Stimulated activated CD4-positive, alpha-beta T cell treated with anti-CD3 and anti-CD28 coated beads, TNF-alpha, amount 100 ng/mL, for 48 hours (primary cell): Measurements from ENCODE around the gene MAPK10.
"Not testable (repeated sequence)": the region's sequence is repeated elsewhere in the genome, so short reads cannot be mapped to it uniquely, and the experiment has no call there.

Experiments used
- DNase-seq, 3 donors: peaks; one replicate each; pipeline ENCODE4 v3.0.0-alpha.2; 2020; ENCODE audit warnings: low read depth in 3 of 3

The MAPK10 gene

DNA sequence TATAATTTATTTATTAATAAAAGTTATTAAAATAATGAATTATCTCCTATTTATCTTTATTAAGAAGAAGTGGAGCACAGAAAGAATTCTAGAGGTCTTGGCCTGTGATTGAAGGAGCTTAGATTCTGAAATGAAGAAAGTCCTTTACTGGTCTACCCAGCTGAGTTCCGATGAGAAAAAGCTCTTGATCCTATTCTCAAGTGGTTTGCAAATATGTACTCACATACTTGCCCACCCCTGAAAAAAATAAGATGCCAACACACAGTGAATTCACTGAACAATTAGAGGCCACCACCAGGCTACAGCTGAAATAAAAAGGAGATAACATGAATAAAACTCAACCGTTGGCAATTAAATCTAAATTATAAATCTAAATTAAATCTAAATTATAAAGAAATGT is 253.4 kb downstream of the MAPK10 start:
- no peak for DNase-seq

GRCh38 chr4:86101841-86102240 is 258.0 kb downstream of the MAPK10 start:
- no peak for DNase-seq

DNA sequence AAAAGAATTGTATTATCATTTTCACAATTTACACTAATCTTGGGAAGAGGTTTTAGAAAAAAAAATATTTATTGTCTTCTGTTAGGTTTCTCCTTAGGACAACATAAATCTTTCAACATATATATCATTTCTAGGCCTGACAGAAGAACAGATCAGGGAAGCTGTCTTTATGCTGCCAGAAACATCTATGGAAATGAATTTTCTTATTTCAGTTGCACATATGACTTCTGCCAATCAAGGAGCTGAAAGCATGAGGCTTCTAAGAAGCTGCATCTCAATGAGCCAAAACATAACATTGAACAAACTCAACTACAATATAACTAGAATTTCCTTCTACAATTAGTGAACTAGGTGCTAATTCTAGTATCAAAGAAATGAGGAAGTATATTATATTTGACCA is 258.4 kb downstream of the MAPK10 start:
- no peak for DNase-seq

DNA sequence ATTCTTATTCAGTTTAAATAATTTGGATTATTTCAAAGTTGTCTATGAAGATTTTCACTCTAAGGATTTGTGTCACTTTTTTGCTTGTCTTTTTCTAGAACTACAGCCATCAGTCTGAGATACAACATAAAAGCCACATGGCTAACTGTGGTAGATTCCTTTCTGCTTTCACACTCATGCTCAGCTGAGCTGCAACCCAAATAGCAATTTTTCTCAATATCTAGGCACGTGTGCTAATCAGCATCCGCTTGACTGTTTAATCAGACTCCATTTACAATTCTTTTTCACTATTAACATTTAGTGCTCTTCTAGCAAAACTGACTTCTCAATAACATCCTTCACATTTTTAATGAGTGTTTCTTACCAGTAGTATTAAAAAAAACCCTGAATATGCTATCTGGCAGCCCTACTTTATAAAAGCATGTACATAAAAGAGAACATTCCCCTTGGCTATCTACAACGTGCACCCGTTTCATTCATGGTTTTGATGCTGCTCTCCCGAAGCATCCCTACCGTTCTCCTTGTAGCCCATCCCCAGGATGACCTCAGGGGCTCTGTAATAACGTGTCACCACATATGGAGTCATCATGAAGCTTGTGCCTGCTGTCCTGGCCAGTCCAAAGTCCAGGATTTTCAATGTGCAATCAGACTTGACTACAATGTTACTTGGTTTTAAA is 259.2 kb downstream of the MAPK10 start:
- no peak for DNase-seq

DNA sequence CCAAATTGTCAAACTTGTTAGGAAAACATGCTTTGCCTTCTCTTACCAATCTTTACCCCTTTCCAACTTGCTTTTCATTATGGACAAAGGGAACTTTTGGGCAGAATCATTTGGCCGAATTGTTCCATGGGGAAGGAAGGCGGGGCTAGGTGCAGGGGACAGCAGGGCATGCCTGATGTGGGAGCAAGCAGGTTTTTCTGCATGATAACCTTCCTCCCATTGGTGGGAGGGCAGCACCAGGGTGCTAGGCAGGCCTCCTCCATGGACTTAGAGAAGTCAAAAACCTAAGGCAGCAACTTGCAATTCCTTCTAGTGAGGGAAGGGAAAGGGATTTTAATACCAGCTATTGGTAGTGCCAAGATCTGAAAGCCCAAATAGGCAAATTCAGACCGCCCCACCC is 260.5 kb downstream of the MAPK10 start:
- no peak for DNase-seq

DNA sequence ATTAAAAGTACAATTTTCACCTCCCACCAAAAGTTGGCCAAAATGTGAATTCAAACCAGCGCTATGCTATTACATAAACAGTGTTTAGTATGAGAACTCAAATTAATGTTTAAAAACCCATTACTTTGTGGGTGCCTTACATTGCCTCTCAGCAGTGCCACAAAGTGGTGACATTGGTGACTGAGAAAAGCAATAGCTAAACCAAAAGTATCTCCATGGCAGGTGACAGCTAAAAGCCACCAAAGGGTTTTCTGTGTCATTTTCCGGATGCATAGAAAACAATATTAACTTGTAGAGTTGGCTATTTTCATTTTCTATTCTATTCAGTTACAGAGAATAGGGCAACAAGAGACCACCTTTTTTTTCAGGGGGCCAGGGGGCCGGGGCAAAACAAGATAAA is 261.2 kb downstream of the MAPK10 start:
- no peak for DNase-seq

DNA sequence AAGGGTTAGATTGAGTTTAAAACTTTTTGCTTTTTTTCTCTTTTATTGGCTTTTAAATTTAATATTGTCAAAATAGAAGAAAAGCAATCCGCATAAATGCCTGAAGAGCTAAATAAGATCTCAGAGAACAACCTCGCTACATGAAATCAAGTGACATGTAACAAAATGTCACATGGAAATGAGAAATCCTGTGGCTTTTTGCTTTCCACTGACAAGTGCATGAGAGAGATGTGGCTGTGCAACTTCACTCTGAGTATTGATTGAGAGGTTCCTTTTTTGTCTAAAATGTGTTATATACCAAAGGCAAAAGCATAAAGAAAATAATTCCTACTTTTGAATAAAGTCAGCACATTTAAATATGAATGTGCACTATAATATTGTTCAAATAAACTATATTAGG is 263.5 kb downstream of the MAPK10 start:
- DNase-seq = no peak

- no peak for DNase-seq
Observed at GRCh38 chr4:86092684-86093083, 267.2 kb downstream of the MAPK10 start.

GRCh38 chr4:86091201-86091600 is 268.7 kb downstream of the MAPK10 start:
- DNase-seq = no peak

- DNase-seq = no peak
Observed at GRCh38 chr4:86089781-86090323, 270.0 kb downstream of the MAPK10 start.

GRCh38 chr4:86089053-86089452 is 270.8 kb downstream of the MAPK10 start:
- no peak for DNase-seq

DNA sequence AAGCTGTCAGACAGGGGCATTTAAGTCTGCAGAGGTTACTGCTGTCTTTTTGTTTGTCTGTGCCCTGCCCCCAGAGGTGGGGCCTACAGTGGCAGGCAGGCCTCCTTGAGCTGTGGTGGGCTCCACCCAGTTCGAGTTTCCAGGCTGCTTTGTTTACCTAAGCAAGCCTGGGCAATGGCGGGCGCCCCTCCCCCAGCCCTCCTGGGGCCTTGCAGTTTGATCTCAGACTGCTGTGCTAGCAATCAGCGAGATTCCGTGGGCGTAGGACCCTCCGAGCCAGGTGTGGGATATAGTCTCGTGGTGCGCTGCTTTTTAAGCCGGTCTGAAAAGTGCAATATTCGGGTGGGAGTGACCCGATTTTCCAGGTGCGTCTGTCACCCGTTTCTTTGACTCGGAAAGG is 284.1 kb downstream of the MAPK10 start:
- not testable (repeated sequence) for DNase-seq

DNA sequence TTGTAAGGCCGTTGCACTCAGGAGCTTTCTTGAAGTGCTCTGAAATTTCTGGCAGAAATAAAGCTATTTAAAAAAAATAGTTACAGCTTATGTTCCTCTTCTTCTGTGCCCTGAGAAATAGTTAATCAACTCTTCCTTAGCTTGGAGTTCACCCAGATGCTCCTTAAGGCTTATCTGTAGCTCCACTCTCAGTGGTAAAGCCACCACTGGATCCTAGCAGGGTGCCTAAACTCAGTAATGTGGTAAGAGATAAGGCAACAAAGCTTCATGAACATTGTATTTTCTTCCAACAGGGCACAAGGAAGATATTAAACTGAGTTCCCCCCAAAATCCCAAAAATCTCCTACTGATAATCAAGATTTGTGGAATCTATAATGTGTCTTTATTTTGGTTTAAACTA is 299.5 kb downstream of the MAPK10 start:
- no peak for DNase-seq

GRCh38 chr4:86058621-86059020 is 301.2 kb downstream of the MAPK10 start:
- no peak for DNase-seq

- DNase-seq = no peak
Observed at GRCh38 chr4:86055898-86056297, 304.0 kb downstream of the MAPK10 start.

DNA sequence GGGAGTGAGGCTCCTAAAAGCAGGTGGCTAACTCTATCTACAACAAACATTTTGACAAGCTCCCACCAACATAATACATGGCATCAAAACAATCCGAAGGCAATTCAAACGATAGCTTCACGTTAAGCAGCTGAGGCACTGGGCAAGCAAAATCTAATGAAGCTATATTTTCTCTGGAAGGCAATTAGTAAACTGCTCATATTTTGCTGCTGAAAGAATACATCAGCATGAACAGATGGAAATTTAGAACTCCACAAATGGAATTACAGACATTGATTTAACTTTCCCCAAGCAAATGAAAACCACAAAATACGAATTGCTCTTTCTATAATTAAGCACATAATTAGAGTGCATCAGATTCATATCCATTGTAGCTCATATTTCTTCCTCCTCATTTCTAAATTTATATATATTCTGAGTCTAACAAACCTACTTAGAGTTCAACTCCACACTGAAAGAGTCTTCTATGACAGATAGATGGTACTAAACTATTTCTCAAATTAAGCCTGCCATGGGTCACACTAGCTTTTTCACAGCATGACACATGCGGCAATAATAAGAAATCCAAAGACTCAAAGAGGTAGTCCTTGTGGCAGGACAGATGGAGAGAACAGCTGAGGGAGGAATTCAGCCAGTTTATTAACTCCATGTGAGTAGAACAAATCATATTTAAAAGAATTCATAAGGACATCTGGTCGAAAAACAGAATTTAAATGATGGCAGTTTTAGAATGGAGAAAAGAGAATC is 305.4 kb downstream of the MAPK10 start:
- no peak for DNase-seq

DNA sequence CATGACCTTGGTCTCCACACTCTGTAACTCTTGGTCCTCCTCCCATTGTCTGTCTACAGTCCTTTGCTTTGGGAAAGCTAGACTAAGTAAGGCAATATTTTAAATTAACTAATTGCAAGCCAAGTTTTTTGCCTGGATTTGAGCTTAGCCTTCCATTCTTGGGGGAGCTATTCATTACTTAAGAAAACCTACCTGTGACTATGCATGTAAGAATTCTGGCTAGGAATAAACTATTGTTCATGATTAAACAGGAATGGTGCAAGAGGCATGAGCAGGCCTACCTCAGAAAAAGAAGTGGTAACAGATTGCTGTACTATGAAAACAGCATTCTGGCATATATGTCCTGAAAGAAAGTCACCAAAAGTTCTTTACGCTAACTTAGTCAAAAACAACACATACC is 309.4 kb downstream of the MAPK10 start:
- no peak for DNase-seq

- no peak for DNase-seq
Observed at GRCh38 chr4:86048426-86048825, 311.4 kb downstream of the MAPK10 start.

DNA sequence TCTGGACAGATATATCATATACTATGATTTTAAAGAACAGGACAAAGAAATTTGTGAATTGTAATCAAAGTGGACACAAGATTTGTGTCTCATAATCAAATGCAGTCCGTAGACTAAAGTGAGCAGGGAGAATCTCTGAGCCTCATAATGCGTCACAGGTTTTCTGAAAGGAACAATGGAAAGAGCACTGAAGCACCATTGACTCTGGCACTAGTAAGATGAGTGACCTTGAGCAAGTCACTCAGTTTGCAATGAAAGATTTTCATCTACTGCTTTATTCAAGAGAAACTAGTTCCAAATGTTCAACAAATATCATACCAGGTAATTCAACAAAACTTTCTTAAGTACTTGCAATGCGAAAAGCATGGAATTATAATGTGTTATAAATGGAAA is 315.3 kb downstream of the MAPK10 start:
- no peak for DNase-seq

DNA sequence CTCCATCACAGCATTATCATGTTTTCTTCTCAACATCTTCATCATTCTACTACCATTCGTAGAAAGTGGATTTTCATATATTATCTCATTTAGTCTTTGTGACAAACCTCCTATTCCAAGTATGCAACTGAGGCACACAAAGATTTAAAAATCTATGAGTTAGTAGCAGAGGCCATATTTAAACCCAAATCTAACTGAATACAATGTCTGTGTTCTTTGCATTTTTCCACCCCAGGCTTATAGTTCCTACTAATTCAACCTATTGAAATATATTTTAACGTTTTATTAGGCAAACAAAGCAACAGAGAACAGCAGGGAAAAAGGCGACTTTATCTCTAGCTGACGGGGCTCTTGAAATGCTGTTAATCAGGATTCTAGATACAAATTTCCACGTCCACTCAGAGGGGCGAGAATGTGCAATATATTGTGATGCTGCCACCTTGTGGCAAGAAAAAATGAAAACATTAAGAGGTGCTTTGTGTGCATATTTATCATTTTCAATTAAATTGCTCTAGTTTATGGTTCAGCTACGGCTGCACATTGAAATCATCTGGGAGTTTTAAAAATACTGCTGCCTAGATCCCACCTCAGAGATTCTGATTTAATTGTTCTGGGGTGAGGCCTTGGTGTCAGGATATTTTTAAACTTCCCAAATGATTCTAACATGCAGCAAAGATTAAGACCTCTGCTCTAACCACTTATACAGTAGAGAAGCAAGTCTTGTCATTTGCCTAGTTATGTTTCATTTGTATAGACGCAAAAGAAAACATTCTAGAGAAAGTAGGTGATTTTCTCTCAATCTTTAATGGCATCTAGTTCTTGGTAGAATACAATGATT is 315.9 kb downstream of the MAPK10 start:
- peak in 1 of 3 donors; percentile 8 for DNase-seq

- DNase-seq = no peak
Observed at GRCh38 chr4:86038037-86038436, 321.8 kb downstream of the MAPK10 start.

DNA sequence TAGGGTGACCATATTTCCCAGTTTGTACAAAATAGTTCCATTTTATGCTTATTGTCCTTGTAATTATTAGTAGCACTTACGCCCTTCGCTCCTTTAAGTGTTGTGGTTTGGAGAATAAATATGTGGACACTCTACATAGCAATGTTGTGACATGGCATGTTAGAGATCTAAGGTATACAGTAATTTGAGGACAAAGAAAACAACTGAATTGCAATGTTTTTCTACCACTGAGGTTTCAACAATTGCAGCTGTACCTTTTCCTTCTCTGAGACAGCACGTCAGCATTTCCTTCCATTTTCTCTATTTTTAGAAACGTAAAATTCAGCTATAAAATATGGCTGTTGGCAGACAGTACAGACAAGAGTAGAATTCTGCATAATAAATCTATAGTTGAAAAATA is 323.1 kb downstream of the MAPK10 start:
- DNase-seq = no peak
